ENCODE measurements around the gene CEP290.
"Not testable (repeated sequence)": the region's sequence is repeated elsewhere in the genome, so short reads cannot be mapped to it uniquely, and the experiment has no call there.

Gene CEP290

DNA sequence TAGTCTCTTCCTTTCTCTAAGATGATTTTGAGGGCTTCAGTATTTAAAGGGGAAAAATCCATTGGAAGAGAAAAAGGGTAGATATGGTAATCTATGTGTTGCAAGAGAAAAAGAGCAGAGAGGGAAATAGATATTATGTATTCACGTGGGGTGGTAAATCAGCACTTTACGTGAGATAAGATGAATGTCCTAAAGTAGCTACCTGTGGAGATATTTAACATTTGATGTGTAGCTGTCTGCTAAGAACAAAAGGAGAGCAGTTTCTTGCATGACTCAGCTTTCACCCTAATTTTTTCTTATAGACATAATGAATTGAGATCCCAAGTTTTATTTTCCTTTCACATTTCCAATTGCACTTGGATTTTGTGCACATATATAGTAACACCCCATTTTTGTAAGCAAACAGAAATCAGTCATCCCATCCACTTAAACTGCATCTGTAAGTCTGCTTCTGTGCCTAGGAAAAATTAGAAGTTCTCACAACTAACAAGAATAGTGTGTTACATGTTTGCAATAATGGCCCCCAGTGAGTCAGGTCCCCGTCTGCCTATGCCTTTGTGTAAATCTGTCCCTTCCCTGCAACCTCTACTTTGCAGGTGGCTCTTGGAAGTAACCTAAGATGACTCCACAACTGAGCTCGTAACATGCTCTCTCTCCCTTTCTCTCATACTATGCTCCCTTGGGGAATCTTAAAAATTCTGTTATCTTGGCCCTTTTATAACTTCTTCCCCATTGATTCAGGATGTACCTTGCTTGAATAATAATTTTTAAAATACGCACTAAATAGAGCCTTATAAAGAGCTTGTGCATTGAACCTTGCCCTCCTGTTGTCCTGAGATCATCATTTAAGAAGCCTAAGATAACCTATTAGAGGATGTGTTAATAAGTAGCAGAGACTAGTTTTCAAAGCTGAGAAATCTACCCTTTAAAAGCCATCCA lies 3.9 kb upstream of the CEP290 start:
- no peak for DNase-seq (ENCODE audit: low read depth, low spot score)
- no peak overlapping the region for H3K4me3 ChIP-seq (ENCODE audit: low read depth, low read length)
- in situ Hi-C loops (cut with HindIII; ENCODE audit: low sequenced_read_pairs): no loop called here
- TF ChIP-seq, protein P1, sequence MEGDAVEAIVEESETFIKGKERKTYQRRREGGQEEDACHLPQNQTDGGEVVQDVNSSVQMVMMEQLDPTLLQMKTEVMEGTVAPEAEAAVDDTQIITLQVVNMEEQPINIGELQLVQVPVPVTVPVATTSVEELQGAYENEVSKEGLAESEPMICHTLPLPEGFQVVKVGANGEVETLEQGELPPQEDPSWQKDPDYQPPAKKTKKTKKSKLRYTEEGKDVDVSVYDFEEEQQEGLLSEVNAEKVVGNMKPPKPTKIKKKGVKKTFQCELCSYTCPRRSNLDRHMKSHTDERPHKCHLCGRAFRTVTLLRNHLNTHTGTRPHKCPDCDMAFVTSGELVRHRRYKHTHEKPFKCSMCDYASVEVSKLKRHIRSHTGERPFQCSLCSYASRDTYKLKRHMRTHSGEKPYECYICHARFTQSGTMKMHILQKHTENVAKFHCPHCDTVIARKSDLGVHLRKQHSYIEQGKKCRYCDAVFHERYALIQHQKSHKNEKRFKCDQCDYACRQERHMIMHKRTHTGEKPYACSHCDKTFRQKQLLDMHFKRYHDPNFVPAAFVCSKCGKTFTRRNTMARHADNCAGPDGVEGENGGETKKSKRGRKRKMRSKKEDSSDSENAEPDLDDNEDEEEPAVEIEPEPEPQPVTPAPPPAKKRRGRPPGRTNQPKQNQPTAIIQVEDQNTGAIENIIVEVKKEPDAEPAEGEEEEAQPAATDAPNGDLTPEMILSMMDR (IDR thresholded peaks at IDR 0.05; ENCODE audit: low read depth, low read length): no peak

DNA sequence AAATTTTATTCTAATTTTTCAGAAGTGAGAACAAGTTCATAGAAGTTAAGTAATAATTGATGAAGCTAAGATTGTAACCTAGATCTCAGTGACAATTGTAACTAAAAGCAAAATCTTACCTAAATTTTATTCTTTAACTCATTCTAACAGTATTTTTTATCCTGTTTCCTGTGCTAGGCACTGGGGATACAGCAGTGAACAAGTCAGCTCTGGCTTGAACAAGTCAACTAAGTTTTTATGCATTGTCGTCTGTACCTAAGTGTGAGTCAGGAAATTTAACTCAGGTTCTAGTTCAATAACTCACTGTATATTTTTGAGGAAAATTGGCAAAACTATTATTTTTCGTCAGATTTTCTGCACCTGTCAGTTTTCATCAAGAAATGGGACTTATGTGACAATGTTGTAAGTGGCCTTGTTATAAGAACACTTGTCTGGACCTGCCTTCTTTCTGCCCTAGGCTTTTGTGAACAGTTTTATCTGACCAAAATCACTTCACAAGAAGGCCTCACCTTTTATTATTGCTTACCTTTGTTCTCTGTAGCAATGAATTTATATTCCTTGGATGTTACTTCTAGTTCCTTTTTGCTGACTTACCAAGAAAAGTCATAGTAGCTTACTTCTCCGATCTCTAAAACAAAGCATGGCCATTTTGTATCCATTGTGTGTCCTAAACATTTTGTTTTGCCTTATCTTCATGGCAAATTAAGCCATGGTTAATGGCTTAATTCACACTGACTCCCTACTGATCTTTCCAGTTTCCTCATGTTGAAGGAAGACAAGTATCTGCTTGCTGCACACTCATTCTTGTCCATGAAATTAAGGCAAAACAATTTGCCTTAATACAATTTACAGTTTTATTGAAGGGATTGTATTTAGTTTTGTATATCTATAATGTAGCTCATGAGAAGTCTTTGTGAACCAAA lies 2.9 kb upstream of the CEP290 start:
- no peak for DNase-seq (ENCODE audit: low read depth, low spot score)
- TF ChIP-seq, protein P1 (IDR thresholded peaks at IDR 0.05; ENCODE audit: low read depth, low read length): no peak
- in situ Hi-C loops (cut with HindIII; ENCODE audit: low sequenced_read_pairs): no loop called here
- H3K4me3 ChIP-seq (ENCODE audit: low read depth, low read length): no peak overlapping the region

DNA sequence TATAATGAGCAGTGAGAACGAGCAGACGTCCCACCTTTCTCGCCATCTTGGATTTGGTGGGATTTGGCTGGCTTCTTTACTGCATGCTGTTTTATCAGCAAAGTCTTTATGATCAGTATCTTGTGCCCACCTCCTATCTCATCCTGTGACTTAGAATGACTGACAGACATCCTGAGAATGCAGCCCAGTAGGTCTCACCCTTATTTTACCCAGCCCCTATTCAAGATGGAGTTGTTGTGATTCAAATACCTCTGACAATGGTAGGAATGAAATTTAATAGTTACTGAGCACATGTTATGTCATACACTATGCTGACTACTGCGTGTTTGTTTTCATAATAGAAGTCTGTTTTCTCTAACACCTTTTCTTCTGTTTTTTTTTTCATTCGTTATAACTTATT lies 2.1 kb upstream of the CEP290 start:
- in situ Hi-C loops (cut with HindIII; ENCODE audit: low sequenced_read_pairs): no loop called here
- DNase-seq (ENCODE audit: low read depth, low spot score): no peak
- TF ChIP-seq, protein P1 (IDR thresholded peaks at IDR 0.05; ENCODE audit: low read depth, low read length): no peak
- no peak overlapping the region for H3K4me3 ChIP-seq (ENCODE audit: low read depth, low read length)

DNA sequence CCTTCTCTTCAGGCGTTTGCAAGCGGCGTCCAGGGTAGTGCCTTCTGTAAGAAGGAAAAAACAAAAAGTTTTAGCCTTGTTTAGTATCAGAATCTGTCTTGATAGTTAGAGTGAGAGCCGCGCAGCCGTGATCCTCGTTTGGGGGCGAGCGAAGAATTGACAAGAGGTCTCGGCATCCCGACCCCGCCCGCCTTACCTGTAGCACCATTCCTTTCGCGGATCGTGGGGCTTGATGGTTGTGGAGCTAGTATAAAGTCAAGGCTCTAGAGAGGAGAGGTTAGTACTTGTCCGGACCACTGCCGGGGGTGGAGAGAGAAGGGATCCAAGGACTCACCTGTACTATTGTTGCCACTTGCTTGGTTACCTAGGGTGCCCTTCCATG lies 713 bp upstream of the CEP290 start:
- no peak for DNase-seq (ENCODE audit: low read depth, low spot score)
- TF ChIP-seq, protein P1 (IDR thresholded peaks at IDR 0.05; ENCODE audit: low read depth, low read length): no peak
- H3K4me3 ChIP-seq (ENCODE audit: low read depth, low read length): peak overlapping the region; percentile 91
- in situ Hi-C loops (cut with HindIII; ENCODE audit: low sequenced_read_pairs): no loop called here

DNA sequence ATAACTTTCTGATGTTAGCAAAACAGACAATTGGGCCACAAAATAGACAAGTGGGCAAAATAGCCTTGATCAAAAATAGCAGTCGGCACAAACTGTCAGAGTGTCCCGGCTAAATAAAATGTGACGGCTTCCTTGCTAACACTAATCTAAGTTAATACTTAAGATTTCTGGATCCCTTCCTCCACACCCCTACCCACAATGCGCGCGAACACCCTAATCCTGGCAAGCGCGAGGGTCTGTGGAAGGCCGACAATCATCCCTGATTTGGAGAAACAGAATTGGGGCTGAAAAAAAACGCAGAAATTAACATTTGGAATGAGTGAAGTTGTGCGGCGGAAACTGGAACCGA lies 489 bp downstream of the CEP290 start:
- no peak for DNase-seq (ENCODE audit: low read depth, low spot score)
- in situ Hi-C loops (cut with HindIII; ENCODE audit: low sequenced_read_pairs): no loop called here
- peak overlapping the region; percentile 91 for H3K4me3 ChIP-seq (ENCODE audit: low read depth, low read length)
- TF ChIP-seq, protein P1 (IDR thresholded peaks at IDR 0.05; ENCODE audit: low read depth, low read length): no peak

DNA sequence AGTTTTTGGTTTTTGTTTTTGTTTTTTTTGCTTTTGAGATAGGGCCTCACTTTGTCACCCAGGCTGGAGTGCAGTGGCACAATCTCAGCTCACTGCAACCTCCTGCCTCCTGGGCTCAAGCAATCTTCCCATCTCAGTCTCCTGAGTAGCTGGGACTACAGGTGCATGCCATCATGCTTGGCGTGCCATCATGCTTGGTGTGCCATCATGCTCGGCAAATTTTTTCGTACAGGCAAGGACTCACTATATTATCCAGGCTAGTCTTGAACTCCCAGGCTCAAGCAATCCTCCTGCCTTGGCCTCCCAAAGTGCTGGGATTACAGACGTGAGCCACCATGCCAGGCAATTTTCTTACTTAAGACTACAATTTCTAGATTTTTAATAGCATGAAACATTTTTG lies 2.2 kb downstream of the CEP290 start:
- H3K4me3 ChIP-seq (ENCODE audit: low read depth, low read length); in situ Hi-C loops (cut with HindIII; ENCODE audit: low sequenced_read_pairs); DNase-seq (ENCODE audit: low read depth, low spot score): not testable (repeated sequence)

DNA sequence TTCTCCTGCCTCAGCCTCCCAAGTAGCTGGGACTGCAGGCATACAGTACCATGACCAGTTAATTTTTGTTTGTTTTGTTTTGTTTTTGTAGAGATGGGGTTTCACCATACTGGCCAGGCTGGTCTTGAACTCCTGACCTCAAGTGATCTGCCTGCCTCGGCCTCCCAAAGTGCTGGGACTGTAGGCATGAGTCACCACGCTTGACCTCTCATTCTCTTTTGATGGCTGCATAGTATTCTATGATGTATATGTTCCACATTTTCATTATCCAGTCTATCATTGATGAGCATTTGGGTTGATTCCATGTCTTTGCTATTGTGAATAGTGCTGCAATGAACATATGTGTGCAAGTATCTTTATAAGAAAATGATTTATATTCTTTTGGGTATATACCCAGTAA lies 8.7 kb downstream of the CEP290 start:
- in situ Hi-C loops (cut with HindIII; ENCODE audit: low sequenced_read_pairs); H3K4me3 ChIP-seq (ENCODE audit: low read depth, low read length): not testable (repeated sequence)

More for the DNA sequence above, 8.7 kb downstream of the CEP290 start:
- DNase-seq (ENCODE audit: low read depth, low spot score): not testable (repeated sequence)
